ENCODE data around the gene AEBP1. TPM values are rescaled to one million over a fixed set of nuclear protein-coding genes. Genes with fewer than 3 reads are reported as not detected.

AEBP1 gene
- total and polyA plus RNA-seq, 2 of the 4 experiments (the other 2 are of a cell fraction), result 1.1 to 5.7 TPM

DNA sequence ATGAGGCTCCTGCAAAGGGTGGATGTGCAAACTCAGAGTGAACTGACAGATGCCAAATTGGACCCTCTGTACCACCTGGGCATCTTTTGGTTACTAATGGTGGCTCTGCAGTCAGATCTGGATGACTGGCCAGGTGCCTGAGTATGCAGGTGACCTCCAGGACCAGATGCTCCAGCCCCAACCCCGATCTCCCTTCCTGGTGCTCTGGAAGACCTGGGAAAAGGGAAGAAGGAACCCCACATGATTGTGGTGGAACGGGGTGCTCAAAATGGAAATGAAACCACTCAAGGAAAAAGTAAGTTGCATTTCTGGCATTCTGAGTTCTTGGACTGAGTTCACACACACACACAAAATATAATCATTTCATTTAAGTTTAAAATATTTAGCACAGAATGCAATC lies 9.8 kb upstream of the AEBP1 start:
- Histone ChIP-seq H4K5ac (ENCODE audit: low read depth, low read length) (no peak overlapping the region), H3K4me3 (ENCODE audit: insufficient read depth, low read depth, low read length) (no peak overlapping the region), H2AK5ac (ENCODE audit: low read depth, low read length) (peak overlapping the region; percentile 29; the same call in 1 of the 2 replicates), H3K4ac (ENCODE audit: low read depth, low read length) (no peak overlapping the region), H3K56ac (ENCODE audit: extremely low read depth, insufficient read depth, low read length) (no peak overlapping the region), H3K18ac (ENCODE audit: low read depth, low read length) (peak overlapping the region; percentile 41; the same call in 1 of the 2 replicates), H3K14ac (replicated peaks; ENCODE audit: low read depth, low read length) (no peak overlapping the region), H3K27ac (ENCODE audit: insufficient read depth, low read length) (no peak overlapping the region), H3K4me1 (ENCODE audit: control insufficient read depth, insufficient read depth, low read length) (peaks cover 4% of the 10 kb centered on the region), H3K4me2 (ENCODE audit: low read depth, low read length) (no peak overlapping the region; the same call in 1 of the 2 replicates), H2AFZ (replicated peaks; ENCODE audit: low read length, poor library complexity) (no peak overlapping the region), H2BK120ac (ENCODE audit: low read depth, low read length) (no peak overlapping the region), H2BK20ac (ENCODE audit: low read depth, low read length) (peak overlapping the region; percentile 35; the same call in 1 of the 2 replicates), H2AK9ac (replicated peaks; ENCODE audit: low read depth, low read length, poor library complexity) (no peak overlapping the region), H3K9me3 (ENCODE audit: control insufficient read depth, insufficient read depth, low read length) (no peaks in the 10 kb centered on the region), H4K91ac (ENCODE audit: insufficient read depth, low read depth, low read length) (no peak overlapping the region), H2BK15ac (ENCODE audit: low read depth, low read length) (no peak overlapping the region), H3K9me1 (ENCODE audit: insufficient read depth, low read length) (peaks cover 6% of the 10 kb centered on the region; the same call in 1 of the 2 replicates), H3K36me3 (ENCODE audit: control insufficient read depth, insufficient read depth, low read length) (no peaks in the 10 kb centered on the region), H3K79me1 (ENCODE audit: low read depth in 1 of 2, low read length in 2 of 2) (no peaks in the 10 kb centered on the region), H3K23ac (ENCODE audit: low read depth, low read length) (no peak overlapping the region), H3K9ac (ENCODE audit: low read depth, low read length) (no peak overlapping the region), H4K8ac (ENCODE audit: low read depth in 2 of 2, low read length in 2 of 2) (no peak overlapping the region), H4K20me1 (ENCODE audit: insufficient read depth, low read length) (no peaks in the 10 kb centered on the region), H2BK5ac (ENCODE audit: low read depth, low read length, poor library complexity, severe bottlenecking) (no peak overlapping the region), H3K27me3 (ENCODE audit: control insufficient read depth, insufficient read depth, low read length) (no peaks in the 10 kb centered on the region)
- BruUV-seq (replicated peaks), result no TSS peak
- intact Hi-C loops (cut with micrococcal nuclease), result no loop called here
- TF ChIP-seq RCOR1 (IDR thresholded peaks at IDR 0.05; ENCODE audit: insufficient replicate concordance, low read length) (no peak), USF2 (IDR thresholded peaks at IDR 0.05; ENCODE audit: low read depth, low read length) (no peak), SMC3 (IDR thresholded peaks at IDR 0.05; ENCODE audit: low read depth, low read length) (no peak), BHLHE40 (IDR thresholded peaks at IDR 0.05; ENCODE audit: low read depth, low read length) (no peak), MAZ (IDR thresholded peaks at IDR 0.05; ENCODE audit: borderline replicate concordance, low read depth, low read length) (no peak), RAD21 (IDR thresholded peaks at IDR 0.05; ENCODE audit: low read length) (no peak), RFX5 (IDR thresholded peaks at IDR 0.05; ENCODE audit: low read depth, low read length) (no peak), POLR2A (IDR thresholded peaks at IDR 0.05; ENCODE audit: low read depth, low read length) (no peak), MXI1 (IDR thresholded peaks at IDR 0.05; ENCODE audit: borderline replicate concordance, low read depth, low read length) (no peak), MAFK (IDR thresholded peaks at IDR 0.05; ENCODE audit: low read depth, low read length) (no peak), CEBPB (IDR thresholded peaks at IDR 0.05; ENCODE audit: low read depth, low read length) (no peak)
- TF ChIP-seq, protein P1, sequence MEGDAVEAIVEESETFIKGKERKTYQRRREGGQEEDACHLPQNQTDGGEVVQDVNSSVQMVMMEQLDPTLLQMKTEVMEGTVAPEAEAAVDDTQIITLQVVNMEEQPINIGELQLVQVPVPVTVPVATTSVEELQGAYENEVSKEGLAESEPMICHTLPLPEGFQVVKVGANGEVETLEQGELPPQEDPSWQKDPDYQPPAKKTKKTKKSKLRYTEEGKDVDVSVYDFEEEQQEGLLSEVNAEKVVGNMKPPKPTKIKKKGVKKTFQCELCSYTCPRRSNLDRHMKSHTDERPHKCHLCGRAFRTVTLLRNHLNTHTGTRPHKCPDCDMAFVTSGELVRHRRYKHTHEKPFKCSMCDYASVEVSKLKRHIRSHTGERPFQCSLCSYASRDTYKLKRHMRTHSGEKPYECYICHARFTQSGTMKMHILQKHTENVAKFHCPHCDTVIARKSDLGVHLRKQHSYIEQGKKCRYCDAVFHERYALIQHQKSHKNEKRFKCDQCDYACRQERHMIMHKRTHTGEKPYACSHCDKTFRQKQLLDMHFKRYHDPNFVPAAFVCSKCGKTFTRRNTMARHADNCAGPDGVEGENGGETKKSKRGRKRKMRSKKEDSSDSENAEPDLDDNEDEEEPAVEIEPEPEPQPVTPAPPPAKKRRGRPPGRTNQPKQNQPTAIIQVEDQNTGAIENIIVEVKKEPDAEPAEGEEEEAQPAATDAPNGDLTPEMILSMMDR (conservative IDR thresholded peaks at IDR 0.05; ENCODE audit: low read depth, low read length), result no peak
- TF ChIP-seq, protein P2, sequence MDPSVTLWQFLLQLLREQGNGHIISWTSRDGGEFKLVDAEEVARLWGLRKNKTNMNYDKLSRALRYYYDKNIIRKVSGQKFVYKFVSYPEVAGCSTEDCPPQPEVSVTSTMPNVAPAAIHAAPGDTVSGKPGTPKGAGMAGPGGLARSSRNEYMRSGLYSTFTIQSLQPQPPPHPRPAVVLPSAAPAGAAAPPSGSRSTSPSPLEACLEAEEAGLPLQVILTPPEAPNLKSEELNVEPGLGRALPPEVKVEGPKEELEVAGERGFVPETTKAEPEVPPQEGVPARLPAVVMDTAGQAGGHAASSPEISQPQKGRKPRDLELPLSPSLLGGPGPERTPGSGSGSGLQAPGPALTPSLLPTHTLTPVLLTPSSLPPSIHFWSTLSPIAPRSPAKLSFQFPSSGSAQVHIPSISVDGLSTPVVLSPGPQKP (IDR thresholded peaks at IDR 0.05; ENCODE audit: borderline replicate concordance, low read depth, low read length), result no peak
- POLR2A ChIA-PET (ENCODE audit: unreplicated experiment), result no interaction called here
- in situ Hi-C loops (cut with MboI; ENCODE audit: low sequenced_read_pairs), result no loop called here
- dilution Hi-C loops (cut with HindIII; ENCODE audit: low sequenced_read_pairs, unreplicated experiment), result no loop called here
- DNase-seq, result no peak
- CTCF ChIA-PET, result no interaction called here
- ATAC-seq (ENCODE audit: low read depth), result no peak
- WGBS, 2 experiments (ENCODE audit: extremely low coverage in 2 of 2, insufficient read length in 1 of 2), result no CpG with 5 or more reads among the region's 2 CpGs
